Calu3 (cell line): ENCODE data around the gene PIEZO2. TPM values are rescaled to one million over a fixed set of nuclear protein-coding genes. Genes with fewer than 3 reads are reported as not detected.

Experiments used
- BruUV-seq: library from RNA; stranded (reverse); fragments of 400-500 nt; replicated peaks from 2 replicates; lab custom pipeline; 2021; lab: Mats Ljungman, UMichigan
- CTCF ChIA-PET: fragments of 300-600 bp; sonication (Branson Sonifier 250); formaldehyde crosslinking; loops from one replicate; lab custom pipeline; 2022; ENCODE audit warnings: antibody characterized with exemption; lab: Charles Lee
- DNase-seq: peaks from one replicate; pipeline ENCODE4 v3.0.0; 2022
- H3K27ac Mint-ChIP-seq: one replicate; pipeline ENCODE4 v1.8.0; 2022; ENCODE audit warnings: mixed read lengths; ENCODE audit not compliant: unreplicated experiment
- H3K27me3 Mint-ChIP-seq: one replicate; pipeline ENCODE4 v1.8.0; 2022; ENCODE audit warnings: mixed read lengths; ENCODE audit not compliant: unreplicated experiment
- H3K36me3 Mint-ChIP-seq: one replicate; pipeline ENCODE4 v1.8.0; 2022; ENCODE audit warnings: mild to moderate bottlenecking, moderate library complexity, mixed read lengths; ENCODE audit not compliant: insufficient read depth, unreplicated experiment
- H3K4me1 Mint-ChIP-seq: one replicate; pipeline ENCODE4 v1.8.0; 2022; ENCODE audit warnings: mild to moderate bottlenecking, low read depth, mixed read lengths; ENCODE audit not compliant: unreplicated experiment
- H3K4me3 Mint-ChIP-seq: one replicate; pipeline ENCODE4 v1.8.0; 2022; ENCODE audit warnings: mild to moderate bottlenecking, low read depth, moderate library complexity, mixed read lengths; ENCODE audit not compliant: unreplicated experiment
- H3K9me3 Mint-ChIP-seq: one replicate; pipeline ENCODE4 v1.8.0; 2022; ENCODE audit warnings: low read depth, mixed read lengths; ENCODE audit not compliant: unreplicated experiment
- CTCF ChIP-seq: fragments of 200-600 bp; IDR thresholded peaks from one replicate; pipeline ENCODE4 v1.8.0; 2022; ENCODE audit warnings: antibody characterized with exemption; ENCODE audit not compliant: unreplicated experiment
- intact Hi-C: fragments of 100-400 bp; cut with micrococcal nuclease; formaldehyde crosslinking; loops from one replicate; pipeline ENCODE4 v1.10.0; 2022; ENCODE audit not compliant: unreplicated experiment
- total RNA-seq: library from RNA; stranded (reverse); gene quantifications from 2 replicates; pipeline ENCODE4 v1.2.3, GENCODE V29; 2022

The PIEZO2 gene
- total RNA-seq, 1 experiment from 2014 or later: 0.24 TPM

DNA sequence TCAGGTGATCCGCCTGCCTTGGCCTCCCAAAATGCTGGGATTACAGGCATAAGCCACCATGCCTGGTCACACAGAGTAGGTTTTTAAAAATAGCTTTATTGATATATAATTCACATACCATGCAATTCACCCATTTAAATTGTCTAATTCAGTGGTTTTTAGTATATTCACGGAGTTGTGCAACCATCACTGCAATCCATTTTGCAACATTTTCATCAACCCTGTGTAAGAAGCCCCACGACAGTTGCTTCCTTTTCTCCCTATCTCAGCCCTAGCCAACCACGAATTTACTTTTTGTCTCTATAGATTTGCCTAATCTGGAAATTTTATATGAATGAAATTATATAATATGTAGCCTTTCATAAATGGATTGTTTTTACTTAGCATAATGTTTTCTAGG lies 357.2 kb downstream of the PIEZO2 start:
- TF ChIP-seq CTCF: no peak
- Mint-ChIP-seq H3K27me3 (no peaks in the 10 kb centered on the region), H3K4me3 (no peak overlapping the region), H3K27ac (no peak overlapping the region), H3K9me3 (no peaks in the 10 kb centered on the region), H3K4me1 (peaks cover 12% of the 10 kb centered on the region), H3K36me3 (no peaks in the 10 kb centered on the region)
- intact Hi-C loops: no loop called here
- CTCF ChIA-PET: no interaction called here
- DNase-seq: no peak
- BruUV-seq: no TSS peak

DNA sequence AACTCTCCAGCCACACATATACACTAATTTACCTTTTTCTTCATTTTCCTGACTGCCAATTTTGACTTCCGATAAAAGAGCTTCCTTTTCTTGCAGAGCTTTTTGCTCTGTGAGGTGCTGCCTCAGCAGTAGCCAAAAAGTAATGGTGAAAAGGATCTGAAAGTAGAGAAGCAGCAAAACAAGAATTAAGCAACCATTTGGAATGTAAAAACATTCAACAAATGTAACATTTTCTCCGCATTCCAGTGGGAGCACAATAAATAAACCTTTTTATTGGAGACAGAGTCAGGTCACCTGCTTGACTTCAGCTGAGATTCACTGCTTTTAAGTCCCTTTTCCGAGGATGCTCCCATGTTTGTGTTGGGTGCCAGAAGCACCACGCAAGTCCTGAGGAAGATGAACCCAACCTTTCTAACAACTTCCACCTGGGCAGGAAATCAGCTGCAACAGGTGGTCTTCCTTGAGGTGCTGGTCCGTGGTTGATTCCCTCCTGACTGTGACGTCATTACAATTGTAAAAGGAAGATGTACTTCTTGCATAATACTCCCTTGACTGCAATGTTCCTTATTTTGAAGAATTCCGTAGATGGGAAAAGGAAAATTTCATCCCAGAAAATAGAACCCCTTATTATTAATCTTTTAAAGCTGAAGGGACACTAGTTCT lies 358.1 kb downstream of the PIEZO2 start:
- BruUV-seq: no TSS peak
- Mint-ChIP-seq H3K36me3 (no peaks in the 10 kb centered on the region), H3K4me3 (no peak overlapping the region), H3K4me1 (peaks cover 10% of the 10 kb centered on the region), H3K27ac (no peak overlapping the region), H3K27me3 (peaks cover 1% of the 10 kb centered on the region), H3K9me3 (no peaks in the 10 kb centered on the region)
- CTCF ChIA-PET: no interaction called here
- no peak for DNase-seq
- intact Hi-C loops: no loop called here
- TF ChIP-seq CTCF: no peak

DNA sequence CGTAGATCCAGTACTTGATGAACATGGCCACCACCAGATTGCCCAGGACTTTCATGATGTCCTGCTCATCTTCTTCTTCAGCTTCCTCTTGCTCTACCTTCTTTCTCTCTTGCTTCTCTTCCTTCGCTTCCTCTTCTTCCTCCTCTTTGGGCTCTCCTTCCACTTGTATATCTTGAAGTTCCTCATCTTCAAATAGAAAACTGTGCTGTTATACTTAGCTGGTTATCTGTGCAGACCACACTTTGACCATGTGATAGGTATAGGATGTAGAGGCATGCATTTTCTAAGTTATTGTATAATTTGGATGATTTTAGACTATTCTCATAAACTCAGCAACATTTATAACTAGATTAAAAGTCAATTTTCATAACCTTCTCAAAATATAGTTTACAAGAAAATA lies 360.2 kb downstream of the PIEZO2 start:
- H3K27me3 Mint-ChIP-seq: peaks cover 23% of the 10 kb centered on the region
- CTCF ChIA-PET: no interaction called here
- no peak for TF ChIP-seq CTCF
- intact Hi-C loops: loop anchor here (5.0 kb wide), 1 partner anchor 227 kb away; no protein-coding TSS in a partner anchor
- no peaks in the 10 kb centered on the region for H3K36me3 Mint-ChIP-seq
- no peak overlapping the region for H3K4me3 Mint-ChIP-seq
- H3K27ac Mint-ChIP-seq: no peak overlapping the region
- no TSS peak for BruUV-seq
- H3K4me1 Mint-ChIP-seq: peaks cover 10% of the 10 kb centered on the region
- no peak for DNase-seq
- H3K9me3 Mint-ChIP-seq: no peaks in the 10 kb centered on the region

GRCh38 chr18:10787293-10787901 lies 362.0 kb downstream of the PIEZO2 start:
- no peak overlapping the region for H3K27ac Mint-ChIP-seq
- no peaks in the 10 kb centered on the region for H3K4me1 Mint-ChIP-seq
- intact Hi-C loops: loop anchor here (1.0 to 5.0 kb wide), 4 partner anchors 64 to 367 kb away; no protein-coding TSS in a partner anchor
- CTCF ChIA-PET: interaction anchor here (0.6 to 1.9 kb wide), 7 partner anchors 11 to 367 kb away, joined by 3 to 12 read pairs (median 4); no protein-coding TSS in a partner anchor
- peak; percentile 66 for TF ChIP-seq CTCF
- H3K4me3 Mint-ChIP-seq: no peak overlapping the region
- H3K9me3 Mint-ChIP-seq: no peaks in the 10 kb centered on the region
- H3K27me3 Mint-ChIP-seq: peaks cover 27% of the 10 kb centered on the region
- H3K36me3 Mint-ChIP-seq: no peaks in the 10 kb centered on the region
- DNase-seq: peak; percentile 92
- BruUV-seq: no TSS peak
